ENCODE measurements around the gene MYL12A. TPM values are rescaled to one million over a fixed set of nuclear protein-coding genes. Genes with fewer than 3 reads are reported as not detected.

MYL12A gene
- total and polyA plus RNA-seq, 2 of the 4 experiments (the other 2 are of a cell fraction) = 549 to 580 TPM

DNA sequence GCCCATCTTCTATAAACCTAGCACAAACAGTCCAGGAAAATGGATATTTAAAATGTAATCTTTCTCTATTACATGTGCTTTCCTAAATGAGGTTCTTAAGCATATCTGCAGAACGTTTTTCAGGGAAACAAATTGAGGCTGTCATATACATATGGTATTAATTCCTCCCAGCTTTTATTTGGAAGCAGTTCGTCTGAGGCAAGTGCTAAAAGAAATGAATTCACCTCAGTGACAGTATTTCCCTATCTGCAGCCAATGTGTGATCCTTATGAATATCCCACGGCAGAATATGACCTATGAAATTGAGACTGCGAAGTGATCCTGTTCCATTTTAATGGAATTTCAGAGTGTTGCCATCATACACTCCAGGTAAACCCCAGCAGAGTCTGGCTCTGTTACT is 34.9 kb upstream of the MYL12A start:
- Histone ChIP-seq H3K27me3 (ENCODE audit: control insufficient read depth, insufficient read depth, low read length) (no peaks in the 10 kb centered on the region), H3K36me3 (ENCODE audit: control insufficient read depth, insufficient read depth, low read length) (no peaks in the 10 kb centered on the region), H3K4me3 (ENCODE audit: insufficient read depth, low read depth, low read length) (no peak overlapping the region), H3K9me1 (ENCODE audit: insufficient read depth, low read length) (peaks cover 6% of the 10 kb centered on the region), H3K14ac (replicated peaks; ENCODE audit: low read depth, low read length) (no peak overlapping the region), H4K91ac (ENCODE audit: insufficient read depth, low read depth, low read length) (no peak overlapping the region), H2AK5ac (ENCODE audit: low read depth, low read length) (no peak overlapping the region), H2BK120ac (ENCODE audit: low read depth, low read length) (no peak overlapping the region), H3K27ac (ENCODE audit: insufficient read depth, low read length) (no peak overlapping the region), H2BK20ac (ENCODE audit: low read depth, low read length) (no peak overlapping the region), H3K79me1 (ENCODE audit: low read depth in 1 of 2, low read length in 2 of 2) (no peaks in the 10 kb centered on the region), H2BK5ac (ENCODE audit: low read depth, low read length, poor library complexity, severe bottlenecking) (no peak overlapping the region), H3K4me2 (ENCODE audit: low read depth, low read length) (no peak overlapping the region), H2AK9ac (replicated peaks; ENCODE audit: low read depth, low read length, poor library complexity) (no peak overlapping the region), H4K5ac (ENCODE audit: low read depth, low read length) (no peak overlapping the region), H4K8ac (ENCODE audit: low read depth in 2 of 2, low read length in 2 of 2) (no peak overlapping the region), H3K56ac (ENCODE audit: extremely low read depth, insufficient read depth, low read length) (no peak overlapping the region), H3K18ac (ENCODE audit: low read depth, low read length) (no peak overlapping the region), H3K23ac (ENCODE audit: low read depth, low read length) (no peak overlapping the region), H3K4me1 (ENCODE audit: control insufficient read depth, insufficient read depth, low read length) (no peaks in the 10 kb centered on the region; the same call in 1 of the 2 replicates), H3K9ac (ENCODE audit: low read depth, low read length) (no peak overlapping the region), H2AFZ (replicated peaks; ENCODE audit: low read length, poor library complexity) (no peak overlapping the region), H3K9me3 (ENCODE audit: control insufficient read depth, insufficient read depth, low read length) (no peaks in the 10 kb centered on the region), H4K20me1 (ENCODE audit: insufficient read depth, low read length) (no peaks in the 10 kb centered on the region), H3K4ac (ENCODE audit: low read depth, low read length) (no peak overlapping the region), H2BK15ac (ENCODE audit: low read depth, low read length) (no peak overlapping the region)
- no peak for TF ChIP-seq FOS (IDR thresholded peaks at IDR 0.05; ENCODE audit: low read depth, low read length)
- intact Hi-C loops (cut with micrococcal nuclease) (no loop called here), in situ Hi-C loops (cut with MboI; ENCODE audit: low sequenced_read_pairs) (no loop called here), dilution Hi-C loops (cut with HindIII; ENCODE audit: low sequenced_read_pairs, unreplicated experiment) (no loop called here)
- ChIA-PET CTCF (no interaction called here), POLR2A (ENCODE audit: unreplicated experiment) (no interaction called here)
- ATAC-seq (ENCODE audit: low read depth) = no peak
- no TSS peak for BruUV-seq (replicated peaks)
- WGBS, 2 experiments (ENCODE audit: extremely low coverage in 2 of 2, insufficient read length in 1 of 2) = 40% methylated on average over 1 of the region's 4 CpGs; no CpG with 5 or more reads in 1 of the 2 experiments
- no peak for DNase-seq

All from IMR-90 (cell line).